ENCODE measurements around the gene ASB18.
"Not testable (repeated sequence)": the region's sequence is repeated elsewhere in the genome, so short reads cannot be mapped to it uniquely, and the experiment has no call there.

ASB18 gene

DNA sequence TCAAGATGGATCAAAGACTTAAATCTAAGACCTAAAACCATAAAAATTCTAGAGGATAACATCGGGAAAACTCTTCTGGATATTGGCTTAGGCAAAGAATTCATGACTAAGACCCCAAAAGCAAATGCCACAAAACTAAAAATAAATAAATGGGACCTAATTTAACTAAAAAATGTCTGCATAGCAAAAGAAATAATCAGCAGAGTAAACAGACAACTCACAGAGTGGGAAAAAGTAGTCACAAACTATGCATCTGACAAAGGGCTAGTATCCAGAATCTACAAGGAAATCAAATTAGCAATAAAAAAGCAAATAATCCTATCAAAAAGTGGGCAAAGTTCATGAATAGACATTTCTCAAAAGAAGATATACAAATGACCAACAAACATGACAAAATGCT lies 18.2 kb upstream of the ASB18 start:
- no peaks in the 10 kb centered on the region for H3K36me3 ChIP-seq

DNA sequence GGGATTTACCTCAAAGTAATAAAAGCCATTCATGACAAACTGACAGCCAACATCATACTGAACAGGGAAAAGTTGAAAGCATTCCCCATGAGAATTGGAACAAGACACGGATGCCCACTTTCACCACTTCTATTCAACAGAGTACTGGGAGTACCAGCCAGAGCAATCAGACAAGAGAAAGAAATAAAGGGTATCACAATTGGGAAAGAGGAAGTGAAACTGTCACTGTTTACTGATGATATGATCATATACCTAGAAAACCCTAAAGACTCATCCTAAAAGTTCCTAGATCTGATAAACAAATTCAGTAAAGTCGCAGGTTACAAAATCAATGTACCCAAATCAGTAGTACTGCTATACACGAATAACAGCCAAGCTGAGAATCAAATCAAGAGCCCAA lies 17.2 kb upstream of the ASB18 start:
- intact Hi-C loops (cut with DNase I; ENCODE audit: low total_unique reads): no loop called here
- no peak overlapping the region for H3K27ac ChIP-seq
- H3K36me3 ChIP-seq: no peaks in the 10 kb centered on the region
- TF ChIP-seq CTCF (IDR thresholded peaks at IDR 0.05): no peak
- H3K4me3 ChIP-seq: no peak overlapping the region
- H3K27me3 ChIP-seq: no peaks in the 10 kb centered on the region
- peaks cover 0 to 8% (median 4%) of the 10 kb centered on the region in 3 donors for H3K9me3 ChIP-seq
- DNase-seq: no peak
- no peaks in the 10 kb centered on the region for H3K4me1 ChIP-seq

More for the DNA sequence above, 18.2 kb upstream of the ASB18 start:
- H3K4me3 ChIP-seq: no peak overlapping the region
- peaks cover 0 to 8% (median 4%) of the 10 kb centered on the region in 3 donors for H3K9me3 ChIP-seq
- no peaks in the 10 kb centered on the region for H3K4me1 ChIP-seq
- H3K27me3 ChIP-seq: peaks cover 0 to 5% of the 10 kb centered on the region in 2 donors
- no peak overlapping the region for H3K27ac ChIP-seq
- DNase-seq: no peak
- intact Hi-C loops (cut with DNase I; ENCODE audit: low total_unique reads): no loop called here
- TF ChIP-seq CTCF (IDR thresholded peaks at IDR 0.05): no peak

- intact Hi-C loops (cut with DNase I; ENCODE audit: low total_unique reads): no loop called here
- no peaks in the 10 kb centered on the region for H3K36me3 ChIP-seq
- peaks cover 0 to 7% (median 0%) of the 10 kb centered on the region in 3 donors for H3K9me3 ChIP-seq
- no peak overlapping the region for H3K27ac ChIP-seq
- H3K4me1 ChIP-seq: no peaks in the 10 kb centered on the region
- H3K27me3 ChIP-seq: peaks cover 0 to 5% of the 10 kb centered on the region in 2 donors
- H3K4me3 ChIP-seq: no peak overlapping the region
- DNase-seq: no peak
- no peak for TF ChIP-seq CTCF (IDR thresholded peaks at IDR 0.05)
These were observed 8.9 kb upstream of the ASB18 start for GRCh38 chr2:236273126-236273525.

DNA sequence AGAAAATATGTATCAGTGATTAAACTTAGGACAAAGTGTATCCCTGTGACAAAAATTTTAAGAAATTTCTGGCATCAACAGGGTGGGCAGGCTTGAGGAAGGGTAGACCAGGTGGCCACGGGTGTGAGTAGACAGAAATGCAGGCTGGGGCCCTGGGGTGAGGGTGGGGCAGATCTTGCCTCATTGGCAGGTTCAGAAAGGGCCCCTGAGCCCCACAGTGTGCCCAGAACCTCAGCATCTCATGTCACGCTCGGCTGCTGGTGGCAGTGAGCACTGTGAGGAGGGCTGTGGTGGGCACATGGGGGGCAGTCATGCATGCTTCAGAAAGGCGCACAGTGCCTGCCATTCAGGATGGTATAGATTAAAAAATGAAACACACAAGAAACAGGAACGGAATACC lies 7.6 kb upstream of the ASB18 start:
- no peaks in the 10 kb centered on the region for H3K4me1 ChIP-seq
- DNase-seq: no peak
- H3K4me3 ChIP-seq: no peak overlapping the region
- H3K27ac ChIP-seq: no peak overlapping the region
- peaks cover 0 to 7% (median 0%) of the 10 kb centered on the region in 3 donors for H3K9me3 ChIP-seq
- TF ChIP-seq CTCF (IDR thresholded peaks at IDR 0.05): no peak
- intact Hi-C loops (cut with DNase I; ENCODE audit: low total_unique reads): no loop called here
- H3K36me3 ChIP-seq: no peaks in the 10 kb centered on the region
- H3K27me3 ChIP-seq: peaks cover 0 to 5% of the 10 kb centered on the region in 2 donors

- H3K36me3 ChIP-seq; intact Hi-C loops (cut with DNase I; ENCODE audit: low total_unique reads); H3K9me3 ChIP-seq; H3K27ac ChIP-seq; H3K4me3 ChIP-seq; H3K27me3 ChIP-seq; H3K4me1 ChIP-seq; DNase-seq: not testable (repeated sequence)
These were observed 5.7 kb upstream of the ASB18 start for GRCh38 chr2:236269876-236270275.

- no peak for DNase-seq
- no peaks in the 10 kb centered on the region for H3K36me3 ChIP-seq
- no peaks in the 10 kb centered on the region for H3K4me1 ChIP-seq
- H3K27me3 ChIP-seq: peaks cover 0 to 11% of the 10 kb centered on the region in 2 donors
- intact Hi-C loops (cut with DNase I; ENCODE audit: low total_unique reads): no loop called here
- H3K9me3 ChIP-seq: peaks cover 0 to 7% (median 0%) of the 10 kb centered on the region in 3 donors
- H3K27ac ChIP-seq: no peak overlapping the region
- no peak overlapping the region for H3K4me3 ChIP-seq
- TF ChIP-seq CTCF (IDR thresholded peaks at IDR 0.05): no peak
These were observed 1.5 kb upstream of the ASB18 start for GRCh38 chr2:236265675-236266074.

Measured in tibial artery (tissue), 4 donors.